Astrocyte (in vitro differentiated cells and primary cell): ENCODE measurements around the gene NTN3.

Experiments
- EZH2 ChIP-seq: IDR thresholded peaks from 2 replicates; pipeline ENCODE4 v1.6.1; 2012; ENCODE audit warnings: mild to moderate bottlenecking, low read length, inconsistent platforms; ENCODE audit not compliant: insufficient read depth
- TF ChIP-seq, protein P1 (sequence below): IDR thresholded peaks from 2 replicates; pipeline ENCODE4 v1.5.1; 2011; ENCODE audit warnings: low read depth, mild to moderate bottlenecking, inconsistent platforms, low read length, moderate library complexity; ENCODE audit not compliant: insufficient read depth

DNA sequence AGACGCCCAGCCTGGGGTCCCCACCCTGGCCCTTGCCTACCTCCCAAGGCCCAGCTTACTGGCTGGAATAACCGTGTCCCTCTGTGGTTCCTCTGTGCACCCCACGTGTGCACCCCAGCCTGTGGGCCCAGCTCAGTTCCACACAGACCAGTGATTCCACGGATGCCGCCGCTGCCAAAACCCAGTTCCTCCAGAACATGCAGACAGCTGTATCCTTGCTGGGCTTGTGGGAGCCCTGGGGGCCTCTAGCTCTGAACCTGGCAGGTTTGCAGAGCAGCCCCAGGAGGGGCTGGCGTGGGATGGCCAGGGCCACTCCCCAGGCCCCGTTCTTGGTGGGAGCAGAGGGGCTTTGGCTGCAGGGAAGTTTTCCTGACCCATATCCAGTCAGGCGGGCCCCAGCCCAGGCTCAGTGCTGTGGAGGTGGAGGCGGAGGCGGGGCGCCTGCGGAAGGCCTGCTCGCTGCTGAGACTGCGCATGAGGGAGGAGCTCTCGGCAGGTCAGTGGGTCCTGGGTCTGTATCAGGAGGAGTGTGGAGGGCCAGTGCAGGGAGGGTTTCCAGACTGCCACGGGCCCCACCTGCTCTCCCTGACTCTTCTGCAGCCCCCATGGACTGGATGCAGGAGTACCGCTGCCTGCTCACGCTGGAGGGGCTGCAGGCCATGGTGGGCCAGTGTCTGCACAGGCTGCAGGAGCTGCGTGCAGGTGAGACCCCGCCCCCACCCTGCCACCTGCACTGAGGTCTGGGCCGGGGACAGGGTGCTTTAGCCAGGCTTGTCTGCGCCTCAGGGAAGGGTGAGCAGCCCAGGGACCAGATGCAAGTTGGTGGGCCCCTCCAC lies 8.8 kb upstream of the NTN3 start:
- TF ChIP-seq, protein P1, sequence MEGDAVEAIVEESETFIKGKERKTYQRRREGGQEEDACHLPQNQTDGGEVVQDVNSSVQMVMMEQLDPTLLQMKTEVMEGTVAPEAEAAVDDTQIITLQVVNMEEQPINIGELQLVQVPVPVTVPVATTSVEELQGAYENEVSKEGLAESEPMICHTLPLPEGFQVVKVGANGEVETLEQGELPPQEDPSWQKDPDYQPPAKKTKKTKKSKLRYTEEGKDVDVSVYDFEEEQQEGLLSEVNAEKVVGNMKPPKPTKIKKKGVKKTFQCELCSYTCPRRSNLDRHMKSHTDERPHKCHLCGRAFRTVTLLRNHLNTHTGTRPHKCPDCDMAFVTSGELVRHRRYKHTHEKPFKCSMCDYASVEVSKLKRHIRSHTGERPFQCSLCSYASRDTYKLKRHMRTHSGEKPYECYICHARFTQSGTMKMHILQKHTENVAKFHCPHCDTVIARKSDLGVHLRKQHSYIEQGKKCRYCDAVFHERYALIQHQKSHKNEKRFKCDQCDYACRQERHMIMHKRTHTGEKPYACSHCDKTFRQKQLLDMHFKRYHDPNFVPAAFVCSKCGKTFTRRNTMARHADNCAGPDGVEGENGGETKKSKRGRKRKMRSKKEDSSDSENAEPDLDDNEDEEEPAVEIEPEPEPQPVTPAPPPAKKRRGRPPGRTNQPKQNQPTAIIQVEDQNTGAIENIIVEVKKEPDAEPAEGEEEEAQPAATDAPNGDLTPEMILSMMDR = no peak
- no peak for TF ChIP-seq EZH2
